Daoy (cell line): ENCODE results near the gene BAZ1B. TPM values are rescaled to one million over a fixed set of nuclear protein-coding genes. Genes with fewer than 3 reads are reported as not detected.
"Not testable (repeated sequence)": the region's sequence is repeated elsewhere in the genome, so short reads cannot be mapped to it uniquely, and the experiment has no call there.

ENCODE experiments used
- DNase-seq: peaks from one replicate; pipeline ENCODE4 v3.0.0-alpha.2; 2015; ENCODE audit warnings: low read depth
- total RNA-seq: library from RNA; depleted of rRNA; stranded (reverse); fragments of >200 nt; shearing (Covaris generic); gene quantifications from 2 replicates; pipeline ENCODE4 v1.2.3, GENCODE V29; 2014

The BAZ1B gene
- total RNA-seq, 1 experiment from 2014 or later = 133 TPM

- DNase-seq = no peak
Measured at GRCh38 chr7:73503229-73503628, 18.9 kb downstream of the BAZ1B start.

DNA sequence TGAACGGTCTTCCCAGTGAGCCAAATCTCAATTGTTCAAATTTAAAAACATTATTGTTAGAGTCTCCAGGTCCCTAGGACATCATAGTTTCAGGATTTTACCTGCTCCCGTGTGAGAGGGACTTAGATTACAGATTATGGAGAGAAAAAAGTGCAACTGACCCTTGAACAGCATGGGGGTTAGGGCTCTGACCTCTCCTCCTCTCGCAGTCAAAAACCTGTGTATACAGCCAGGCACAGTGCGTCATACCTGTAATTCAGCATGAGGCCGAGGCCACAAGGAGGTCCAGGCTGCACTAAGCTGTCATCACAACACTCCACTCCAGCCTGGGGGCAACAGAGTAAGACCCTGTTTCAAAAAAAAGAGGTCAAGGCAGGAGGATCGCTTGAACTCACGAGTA is 25.5 kb downstream of the BAZ1B start:
- no peak for DNase-seq

- DNase-seq = not testable (repeated sequence)
Measured at GRCh38 chr7:73495507-73495906, 26.6 kb downstream of the BAZ1B start.

DNA sequence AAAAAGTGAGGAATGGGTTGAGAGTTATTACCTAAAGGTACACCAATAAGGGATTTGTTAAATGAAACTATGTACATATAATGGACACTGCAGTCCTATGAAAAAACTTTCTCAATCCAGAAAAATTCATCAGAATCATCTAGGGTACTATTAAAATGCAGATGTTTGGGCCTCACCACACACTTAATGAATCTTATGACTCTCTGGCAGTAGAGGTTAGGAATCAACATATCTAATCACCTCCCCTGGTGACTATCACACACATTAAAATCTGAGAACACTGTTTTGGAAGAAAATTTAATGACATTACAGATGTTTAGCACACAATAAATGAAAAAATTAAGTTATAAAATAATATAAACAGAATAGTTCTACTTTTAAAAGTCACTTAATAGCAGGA is 32.1 kb downstream of the BAZ1B start:
- no peak for DNase-seq

DNA sequence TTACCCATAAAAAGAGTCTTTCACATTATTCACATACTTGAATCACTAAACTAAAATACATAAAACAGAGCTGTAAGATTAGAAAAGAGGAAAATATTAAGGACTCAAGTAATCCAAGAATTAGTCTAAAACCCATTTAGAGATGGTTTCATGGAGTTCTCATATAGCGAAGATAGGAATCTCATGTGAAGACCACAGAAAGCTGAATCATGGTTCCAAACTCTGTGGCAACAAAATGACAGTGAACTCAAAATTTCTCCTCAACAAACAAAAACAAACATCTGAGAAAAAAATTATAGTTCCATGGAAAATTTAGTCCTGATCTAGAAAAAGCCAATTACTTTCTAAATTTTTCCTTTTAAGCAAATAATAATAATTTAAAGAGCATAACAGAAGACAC is 34.6 kb downstream of the BAZ1B start:
- no peak for DNase-seq

DNA sequence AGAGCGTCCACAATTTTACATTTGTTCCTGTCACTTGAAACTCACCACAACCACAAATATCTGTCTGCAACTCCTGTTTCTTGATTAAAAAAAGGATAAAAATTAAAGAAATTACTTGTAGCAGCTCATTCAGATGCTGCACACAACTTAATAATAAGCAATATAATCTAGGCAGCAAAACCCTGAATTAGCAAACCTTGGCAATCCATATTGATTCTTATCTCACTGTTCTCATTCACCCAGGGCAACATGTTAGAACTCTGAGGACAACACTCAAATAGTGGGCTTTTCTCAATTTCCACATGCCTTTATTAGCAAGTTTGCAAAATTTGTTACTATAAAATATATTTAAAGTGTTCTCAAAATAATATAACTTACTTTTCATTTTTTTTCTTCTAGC is 38.9 kb downstream of the BAZ1B start:
- DNase-seq = no peak

DNA sequence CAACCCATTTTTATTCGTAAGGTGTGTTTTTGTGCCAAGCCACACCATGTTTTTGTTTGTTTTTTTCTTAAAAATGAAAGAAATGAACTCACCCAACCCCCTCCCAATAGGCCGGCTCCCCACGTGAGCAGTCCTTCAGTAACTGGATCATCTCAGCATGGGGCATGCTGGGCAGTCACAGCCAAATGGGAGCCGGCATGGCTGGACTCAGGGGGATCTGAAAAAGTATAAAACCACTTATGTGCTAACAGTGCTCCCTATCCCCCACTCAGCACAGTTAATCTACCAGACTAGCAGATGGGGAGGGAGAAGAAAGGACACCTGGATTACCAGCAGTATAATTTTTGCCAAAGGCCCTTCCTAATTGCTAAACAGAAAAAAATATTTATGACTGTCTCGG is 39.3 kb downstream of the BAZ1B start:
- DNase-seq = no peak

- DNase-seq = not testable (repeated sequence)
Measured at GRCh38 chr7:73481521-73481920, 40.6 kb downstream of the BAZ1B start.

GRCh38 chr7:73478549-73478948 is 43.5 kb downstream of the BAZ1B start:
- no peak for DNase-seq

DNA sequence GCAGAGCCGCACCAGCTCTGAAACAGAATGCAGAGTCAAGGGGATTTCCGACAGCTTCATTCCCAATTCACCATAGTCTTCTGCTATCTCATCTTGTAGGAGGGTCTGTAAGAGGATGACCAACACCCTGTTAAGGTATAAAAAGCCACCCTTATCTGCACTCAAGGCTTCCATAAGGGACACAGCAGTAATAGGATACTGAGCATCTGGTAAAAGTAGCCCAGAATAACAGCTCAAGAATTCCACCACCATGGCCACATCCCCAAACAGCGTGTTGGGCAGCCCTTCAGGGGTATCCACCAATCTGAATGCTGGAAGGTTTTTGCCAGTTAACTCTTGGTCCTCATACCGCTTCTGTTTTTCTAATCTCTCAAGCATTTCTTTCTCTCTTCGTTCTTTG is 44.7 kb downstream of the BAZ1B start:
- no peak for DNase-seq

DNA sequence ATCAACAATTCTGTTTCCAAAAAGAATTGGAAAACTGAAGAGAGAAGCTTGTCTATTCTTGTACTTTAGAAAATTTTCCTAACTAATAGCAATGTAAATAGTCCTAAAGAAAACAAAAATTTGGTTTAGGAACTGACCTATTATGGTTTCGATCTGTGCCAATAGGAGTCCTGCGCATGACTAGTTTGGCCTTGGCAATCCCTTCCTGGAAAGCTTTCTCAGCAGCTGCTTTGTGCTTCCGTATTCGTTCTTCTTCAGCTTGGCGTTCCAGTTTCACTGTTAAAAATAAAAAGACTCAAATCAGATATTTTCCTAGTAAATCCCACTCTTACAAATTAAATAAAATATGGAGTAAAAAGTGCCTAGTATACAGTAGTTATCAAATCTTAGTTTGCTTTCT is 51.9 kb downstream of the BAZ1B start:
- no peak for DNase-seq

DNA sequence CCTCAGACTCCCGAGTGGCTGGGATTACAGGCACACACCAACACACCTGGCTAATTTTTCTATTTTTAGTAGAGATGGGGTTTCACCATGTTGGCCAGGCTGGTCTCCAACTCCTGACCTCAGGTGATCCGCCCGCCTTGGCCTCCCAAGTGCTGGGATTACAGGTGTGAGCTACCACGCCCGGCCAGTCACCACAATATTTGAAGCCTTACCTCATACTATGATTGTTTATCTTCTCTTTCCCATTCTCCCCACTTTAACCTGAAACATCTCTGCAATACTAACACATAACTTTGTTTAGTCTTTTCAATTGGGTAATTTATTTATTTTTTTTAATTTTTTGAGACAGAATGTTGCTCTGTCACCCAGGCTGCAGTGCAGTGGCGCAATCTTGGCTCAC is 55.0 kb downstream of the BAZ1B start:
- DNase-seq = not testable (repeated sequence)

GRCh38 chr7:73466112-73466511 is 56.0 kb downstream of the BAZ1B start:
- DNase-seq = no peak

- DNase-seq = no peak
Measured at GRCh38 chr7:73463966-73464365, 58.1 kb downstream of the BAZ1B start.

DNA sequence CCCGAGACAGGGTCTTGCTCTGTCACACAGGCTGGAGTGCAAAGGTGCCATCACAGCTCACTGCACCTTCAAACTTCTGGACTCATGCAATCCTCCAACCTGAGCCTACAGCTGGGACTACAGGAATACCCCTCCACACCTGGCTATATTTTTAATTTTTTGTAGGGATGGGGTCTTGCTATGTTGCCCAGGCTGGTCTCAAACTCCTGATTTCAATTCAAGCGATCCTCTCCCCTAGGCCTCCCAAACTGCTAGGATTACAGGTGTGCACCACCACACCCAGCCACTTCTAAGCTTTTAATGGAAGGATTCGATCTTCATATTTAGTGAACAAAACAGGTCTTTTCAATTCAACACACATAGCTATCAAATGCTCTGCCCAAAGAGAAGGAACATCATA is 58.8 kb downstream of the BAZ1B start:
- DNase-seq = no peak

DNA sequence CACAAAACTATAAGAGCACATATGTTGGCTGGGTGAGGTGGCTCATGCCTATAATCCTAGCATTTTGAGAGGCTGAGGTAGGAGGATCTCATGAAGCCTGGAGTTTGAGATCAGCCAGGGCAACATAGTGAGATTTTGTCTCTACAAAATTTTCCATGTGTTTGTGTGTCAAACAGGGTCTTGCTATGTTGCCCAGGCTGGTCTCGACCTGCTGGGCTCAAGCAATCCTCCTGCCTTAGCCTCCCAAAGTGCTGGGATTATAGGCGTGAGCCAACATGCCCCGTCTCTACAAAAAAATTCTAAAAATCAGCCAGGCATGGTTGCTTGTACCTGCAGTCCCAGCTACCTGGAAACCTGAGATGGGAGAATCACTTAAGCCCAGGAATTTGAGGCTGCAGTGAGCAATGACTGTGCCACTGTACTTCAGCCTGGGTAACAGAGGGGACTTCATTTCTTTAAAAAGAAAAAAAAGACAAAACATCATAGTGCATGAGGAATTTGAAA is 60.3 kb downstream of the BAZ1B start:
- no peak for DNase-seq

DNA sequence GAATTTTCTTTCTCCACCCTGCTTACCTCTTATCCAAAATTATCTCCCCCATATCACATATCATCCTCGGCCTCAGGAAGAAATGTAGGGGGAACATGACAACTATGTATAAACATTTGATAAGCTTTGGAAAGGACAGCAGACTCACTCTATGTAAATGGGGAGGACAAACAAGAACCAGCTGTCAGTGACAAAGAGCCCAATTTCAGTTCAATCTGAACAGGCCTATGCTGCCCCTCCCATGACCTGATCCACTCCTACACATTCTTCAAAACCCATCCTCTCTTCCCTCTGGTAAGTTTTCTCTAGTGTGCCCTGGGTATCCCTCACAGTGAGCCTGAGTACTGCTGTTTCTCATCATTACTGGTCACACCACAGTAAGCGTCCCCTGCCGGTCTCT is 67.7 kb downstream of the BAZ1B start:
- no peak for DNase-seq

DNA sequence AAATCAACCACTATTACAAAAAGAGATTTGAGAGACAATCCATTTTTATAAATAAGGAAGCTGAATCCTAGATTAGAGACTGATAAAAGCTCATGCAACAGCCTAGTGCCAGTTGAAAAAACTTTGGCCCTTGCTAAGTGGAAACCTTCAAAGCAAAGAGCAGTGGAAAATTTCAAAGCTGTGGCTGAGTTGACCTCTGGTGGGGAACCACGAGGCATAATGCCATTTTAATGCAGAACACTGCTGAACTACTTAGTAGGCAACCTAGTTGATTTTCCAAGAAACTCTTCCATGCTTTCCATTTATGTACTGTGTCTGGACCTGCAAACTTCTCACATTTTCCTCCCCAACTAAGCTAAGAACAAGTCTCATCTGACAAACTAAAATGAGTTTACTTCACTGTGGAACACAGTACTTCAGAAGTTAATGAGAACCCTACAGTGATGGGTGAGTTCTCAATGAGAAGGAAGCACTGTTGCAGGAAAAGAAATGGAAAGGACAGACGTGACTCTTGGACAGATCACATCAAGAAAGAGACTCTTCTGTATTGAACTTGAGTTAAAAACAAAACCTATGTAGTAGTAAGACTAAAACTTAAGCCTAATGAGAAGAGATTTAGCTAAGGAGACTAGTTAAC is 69.0 kb downstream of the BAZ1B start:
- no peak for DNase-seq

GRCh38 chr7:73451780-73452398 is 70.2 kb downstream of the BAZ1B start:
- peak; percentile 68 for DNase-seq

- no peak for DNase-seq
Measured at GRCh38 chr7:73449422-73449821, 72.7 kb downstream of the BAZ1B start.

DNA sequence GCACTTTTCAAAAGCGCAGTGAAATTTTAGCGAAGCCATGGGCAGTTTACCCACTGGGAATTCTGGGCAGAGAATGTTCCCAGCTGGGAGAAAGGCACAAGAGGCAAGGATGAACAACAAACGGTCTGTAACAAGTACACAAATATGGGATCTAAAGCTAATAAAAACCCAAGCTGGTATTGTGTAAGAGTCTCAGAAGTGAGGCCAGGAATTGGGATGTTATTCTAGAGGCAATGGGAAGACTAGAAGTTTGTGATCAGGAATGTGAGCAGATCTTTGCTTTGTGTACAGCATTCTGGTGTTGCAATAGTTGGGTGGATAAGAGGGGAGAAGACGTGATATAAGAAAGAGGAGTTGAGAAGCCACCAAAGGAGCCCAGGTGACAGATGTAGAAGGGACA is 73.5 kb downstream of the BAZ1B start:
- DNase-seq = no peak

DNA sequence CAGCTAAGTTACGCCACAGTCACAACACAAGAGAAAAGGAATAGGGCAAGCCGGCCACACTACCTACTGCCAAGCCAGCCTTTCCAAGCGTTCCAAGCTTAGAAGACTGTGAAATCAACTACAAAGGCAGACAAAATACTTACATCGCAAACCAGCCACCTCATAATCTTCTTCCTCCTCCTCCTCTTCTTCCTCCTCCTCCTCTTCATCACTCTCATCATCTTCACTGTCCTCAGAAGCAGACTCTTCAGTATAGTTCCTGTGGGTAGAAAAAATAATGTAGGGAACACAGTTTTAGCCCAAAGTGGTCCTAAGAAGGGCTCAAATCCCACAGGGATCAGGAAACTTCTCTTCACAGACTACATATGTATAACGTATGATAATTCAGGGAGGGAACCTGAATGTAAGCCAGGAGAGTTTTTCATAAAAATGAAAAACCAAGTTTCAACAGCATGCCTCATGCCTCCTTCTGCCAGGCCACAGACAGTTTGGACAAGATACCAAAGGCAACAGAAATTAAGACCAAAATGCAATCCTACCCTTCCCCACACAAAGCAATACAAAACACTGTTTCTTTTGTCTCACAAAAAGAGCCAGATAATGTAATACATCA is 74.9 kb downstream of the BAZ1B start:
- no peak for DNase-seq

DNA sequence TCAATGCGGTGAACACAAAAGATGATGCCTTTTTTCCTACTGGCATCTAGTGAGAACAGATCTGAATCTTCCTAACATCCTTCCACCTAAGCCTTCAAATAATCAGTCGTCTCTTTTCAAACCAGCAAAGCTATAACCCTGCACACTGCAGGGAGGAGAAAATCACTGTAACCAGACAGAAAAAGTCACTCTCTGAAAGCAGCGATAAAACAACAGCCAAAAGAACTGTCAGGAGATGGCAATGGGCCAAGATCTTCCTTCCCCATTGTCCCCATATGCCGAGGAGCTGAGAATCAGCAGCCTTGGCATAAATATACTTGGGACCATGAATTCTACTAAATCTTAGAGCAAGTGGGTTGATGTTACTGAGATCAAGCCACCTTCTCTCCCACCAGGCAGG is 75.4 kb downstream of the BAZ1B start:
- DNase-seq = no peak
